HG03196 (cell line): ENCODE results near the gene ZC3H4.

Experiments
- ATAC-seq: cut with Tn5 transposase; IDR thresholded peaks from one replicate; pipeline ENCODE4 v1.9.1; 2021; ENCODE audit not compliant: unreplicated experiment

ZC3H4 gene

GRCh38 chr19:47134545-47134944, 21.0 kb upstream of the ZC3H4 start:
- no peak for ATAC-seq

- ATAC-seq, result no peak
These were observed 19.5 kb upstream of the ZC3H4 start for GRCh38 chr19:47133021-47133471.

- ATAC-seq, result no peak
These were observed 18.7 kb upstream of the ZC3H4 start for GRCh38 chr19:47132194-47132852.

- ATAC-seq, result peak; percentile 82
These were observed 17.1 kb upstream of the ZC3H4 start, which contains the start of gene SAE1 for GRCh38 chr19:47130589-47131227. Gene SAE1 (plus strand): TSS chr19:47130835. CDS start chr19:47130931, 96 bp downstream.

- ATAC-seq, result no peak
These were observed 16.6 kb upstream of the ZC3H4 start for GRCh38 chr19:47130120-47130588.

GRCh38 chr19:47129579-47129978, 16.0 kb upstream of the ZC3H4 start:
- no peak for ATAC-seq

- no peak for ATAC-seq
These were observed 12.0 kb upstream of the ZC3H4 start for GRCh38 chr19:47125669-47125938.

GRCh38 chr19:47124937-47125668, 11.5 kb upstream of the ZC3H4 start:
- ATAC-seq, result no peak

GRCh38 chr19:47123406-47123805, 9.8 kb upstream of the ZC3H4 start:
- no peak for ATAC-seq

GRCh38 chr19:47122359-47123335, 9.1 kb upstream of the ZC3H4 start:
- ATAC-seq, result no peak

- ATAC-seq, result no peak
These were observed 7.0 kb upstream of the ZC3H4 start for GRCh38 chr19:47120470-47121067.

GRCh38 chr19:47113850-47114651, 475 bp upstream of the ZC3H4 start:
- ATAC-seq, result no peak

GRCh38 chr19:47112166-47112996, 1.2 kb downstream of the ZC3H4 start:
- peak; percentile 22 for ATAC-seq

- no peak for ATAC-seq
These were observed 1.9 kb downstream of the ZC3H4 start for GRCh38 chr19:47111682-47112165.

GRCh38 chr19:47111006-47111621, 2.5 kb downstream of the ZC3H4 start:
- ATAC-seq, result no peak

- no peak for ATAC-seq
These were observed 3.0 kb downstream of the ZC3H4 start for GRCh38 chr19:47110521-47111005.

GRCh38 chr19:47109541-47110375, 3.8 kb downstream of the ZC3H4 start:
- ATAC-seq, result no peak
